HEK293 (cell line): ENCODE data around the gene OR1E2.

ENCODE experiments used
- CTCF ChIA-PET: fragments of 350-600 bp; formaldehyde crosslinking; extraction: SDS; loops from one replicate; lab custom pipeline; 2021; ENCODE audit warnings: antibody characterized with exemption; lab: Yijun Ruan, JAX
- POLR2A ChIA-PET: fragments of 300-600 bp; formaldehyde crosslinking; extraction: SDS; loops from one replicate; lab custom pipeline; 2020; ENCODE audit warnings: antibody characterized with exemption, inconsistent platforms; lab: Yijun Ruan, JAX
- H3K27ac ChIP-seq: fragments of 200-500 bp; sonication (Bioruptor generic); 2 replicates; pipeline ENCODE4 v1.5.1; 2014; ENCODE audit warnings: low read depth, low read length, control low read depth, inconsistent platforms; ENCODE audit errors: extremely low read depth
- H3K36me3 ChIP-seq, 2 experiments: fragments of 200-500 bp in 1 of 2; sonication (Bioruptor generic) in 1 of 2; 1 replicate in 1 of 2; 2 replicates in 1 of 2; pipeline ENCODE4 v1.5.1; 2014 to 2017; ENCODE audit warnings: inconsistent platforms in 2 of 2, low read length in 2 of 2; ENCODE audit not compliant: control insufficient read depth in 2 of 2, insufficient read depth in 1 of 2
- H3K4me1 ChIP-seq: fragments of 200-500 bp; sonication (Bioruptor generic); 2 replicates; pipeline ENCODE4 v1.5.1; 2014; ENCODE audit warnings: mild to moderate bottlenecking, low read length, inconsistent platforms; ENCODE audit not compliant: control insufficient read depth, insufficient read depth
- H3K4me3 ChIP-seq: 2 replicates; pipeline ENCODE4 v1.5.1; 2011; ENCODE audit warnings: low read depth, mild to moderate bottlenecking, control low read depth, low read length, moderate library complexity
- H3K9me3 ChIP-seq: fragments of 200-500 bp; sonication (Bioruptor generic); 2 replicates; pipeline ENCODE4 v1.5.1; 2014; ENCODE audit warnings: low read depth, low read length, inconsistent platforms; ENCODE audit not compliant: control insufficient read depth, insufficient read depth
- ZNF37A ChIP-seq: fragments of 450-650 bp; IDR thresholded peaks from 2 replicates; pipeline ENCODE4 v1.5.1; 2018; ENCODE audit warnings: missing biosample characterization, missing genetic modification characterization

The OR1E2 gene

DNA sequence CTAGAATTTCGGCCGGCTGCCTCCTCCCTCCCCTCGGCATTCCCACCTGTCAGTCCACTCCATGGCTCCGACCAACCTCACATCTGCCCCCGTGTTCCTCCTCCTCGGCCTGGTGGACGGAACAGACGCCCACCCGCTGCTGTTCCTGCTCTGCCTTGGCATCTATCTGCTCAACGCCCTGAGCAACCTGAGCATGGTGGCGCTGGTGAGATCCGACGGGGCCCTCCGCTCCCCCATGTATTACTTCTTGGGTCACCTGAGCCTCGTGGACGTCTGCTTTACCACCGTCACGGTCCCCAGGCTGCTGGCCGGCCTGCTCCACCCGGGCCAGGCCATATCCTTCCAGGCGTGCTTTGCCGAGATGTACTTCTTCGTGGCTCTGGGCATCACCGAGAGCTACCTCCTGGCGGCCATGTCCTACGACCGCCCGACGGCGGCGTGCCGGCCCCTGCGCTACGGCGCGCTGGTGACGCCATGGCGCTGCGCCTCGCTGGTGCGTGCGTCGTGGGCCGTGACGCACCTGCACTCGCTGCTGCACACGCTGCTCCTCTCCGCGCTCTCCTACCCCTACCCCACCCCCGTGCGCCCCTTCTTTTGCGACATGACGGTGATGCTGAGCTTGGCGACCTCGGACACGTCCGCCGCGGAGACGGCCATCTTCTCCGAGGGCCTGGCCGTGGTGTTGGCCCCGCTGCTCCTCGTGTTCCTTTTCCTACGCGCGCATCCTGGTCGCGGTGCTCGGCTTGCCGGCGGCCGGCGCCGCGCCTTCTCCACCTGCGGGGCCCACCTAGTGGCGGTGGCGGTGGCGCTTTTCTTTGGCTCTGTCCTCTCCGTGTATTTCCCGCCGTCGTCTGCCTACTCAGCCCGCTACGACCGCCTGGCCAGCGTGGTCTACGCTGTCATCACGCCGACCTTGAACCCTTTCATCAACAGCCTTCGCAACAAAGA, 47.5 kb downstream of the OR1E2 start, which contains the start of gene OR3A2:
Gene OR3A2 (minus strand): TSS at position 440 of the 948 bp plus-strand sequence.
- ChIA-PET POLR2A (no interaction called here), CTCF (no interaction called here)
- H3K9me3 ChIP-seq: no peaks in the 10 kb centered on the region; the same call in 1 of the 2 replicates

More for the DNA sequence above, 47.5 kb downstream of the OR1E2 start, which contains the start of gene OR3A2:
- no peaks in the 10 kb centered on the region for H3K4me1 ChIP-seq
- no peak for TF ChIP-seq ZNF37A (tag by site-specific recombination)
- TF ChIP-seq, all 188 proteins: peak for 0
- H3K4me3 ChIP-seq: no peak within 1 kb of the TSS
- no peaks in the 10 kb centered on the region for H3K36me3 ChIP-seq
- H3K27ac ChIP-seq: no peak within 1 kb of the TSS
